PC-9 (cell line): Measurements from ENCODE around the gene ASTN2. TPM values are rescaled to one million over a fixed set of nuclear protein-coding genes. Genes with fewer than 3 reads are reported as not detected.

ENCODE experiments used
- BruUV-seq: library from RNA; stranded (reverse); fragments of 400-500 nt; replicated peaks from 2 replicates; lab custom pipeline; 2021; lab: Mats Ljungman, UMichigan
- CTCF ChIA-PET: fragments of 300-600 bp; sonication (Branson Sonifier 250); formaldehyde crosslinking; loops from one replicate; lab custom pipeline; 2022; ENCODE audit warnings: antibody characterized with exemption; lab: Charles Lee
- POLR2A ChIA-PET: fragments of 300-600 bp; sonication (Branson Sonifier 250); formaldehyde crosslinking; loops from one replicate; lab custom pipeline; 2022; ENCODE audit warnings: antibody characterized with exemption; ENCODE audit not compliant: unreplicated experiment; lab: Charles Lee
- DNase-seq, 2 experiments: peaks; one replicate each; pipeline versions ENCODE4 v3.0.0 to v3.0.0-alpha.2; 2015 to 2022; ENCODE audit warnings: mixed read lengths in 1 of 2
- H2AFZ ChIP-seq: fragments of 200-600 bp; sonication (generic); 2 replicates; pipeline ENCODE4 v1.8.1; 2017; ENCODE audit warnings: antibody characterized with exemption
- H3F3A ChIP-seq: fragments of 200-600 bp; sonication (generic); 2 replicates; pipeline ENCODE4 v1.8.1; 2017; ENCODE audit warnings: antibody characterized with exemption, mild to moderate bottlenecking, low read depth; ENCODE audit not compliant: insufficient read depth
- H3K27ac ChIP-seq: fragments of 200-600 bp; sonication (generic); 2 replicates; pipeline ENCODE4 v1.6.1; 2016; ENCODE audit warnings: mixed run types
- H3K27me3 ChIP-seq: fragments of 200-600 bp; sonication (generic); 2 replicates; pipeline ENCODE4 v1.6.1; 2016; ENCODE audit warnings: low read depth, mixed run types; ENCODE audit not compliant: insufficient read depth
- H3K36me3 ChIP-seq: fragments of 200-600 bp; sonication (generic); 2 replicates; pipeline ENCODE4 v1.6.1; 2016; ENCODE audit warnings: low read depth, mixed run types
- H3K4me1 ChIP-seq: fragments of 200-600 bp; sonication (generic); replicated peaks from 2 replicates; pipeline ENCODE4 v1.6.1; 2016; ENCODE audit warnings: mixed run types; ENCODE audit not compliant: insufficient read depth
- H3K4me2 ChIP-seq: fragments of 200-600 bp; sonication (generic); 2 replicates; pipeline ENCODE4 v1.6.1; 2017; ENCODE audit warnings: mixed run types
- H3K4me3 ChIP-seq: fragments of 200-600 bp; sonication (generic); 2 replicates; pipeline ENCODE4 v1.6.1; 2016; ENCODE audit warnings: mixed run types
- H3K79me2 ChIP-seq: fragments of 200-600 bp; sonication (generic); 2 replicates; pipeline ENCODE4 v1.6.1; 2017; ENCODE audit warnings: low read depth, mixed run types
- H3K9me2 ChIP-seq: fragments of 200-600 bp; sonication (generic); 2 replicates; pipeline ENCODE4 v1.8.1; 2017; ENCODE audit warnings: mild to moderate bottlenecking; ENCODE audit not compliant: insufficient read depth
- H3K9me3 ChIP-seq: fragments of 200-600 bp; sonication (generic); 2 replicates; pipeline ENCODE4 v1.8.1; 2016; ENCODE audit warnings: low read depth; ENCODE audit not compliant: insufficient read depth
- H4K20me1 ChIP-seq: fragments of 200-600 bp; sonication (generic); 2 replicates; pipeline ENCODE4 v1.8.1; 2017; ENCODE audit not compliant: insufficient read depth
- CTCF ChIP-seq: fragments of 200-600 bp; sonication (generic); conservative IDR thresholded peaks from 2 replicates; pipeline ENCODE4 v1.6.1; 2017; ENCODE audit warnings: mixed run types, antibody characterized with exemption, mild to moderate bottlenecking, moderate library complexity
- EZH2 ChIP-seq: fragments of 200-600 bp; sonication (generic); IDR thresholded peaks from 2 replicates; pipeline ENCODE4 v1.8.0; 2017; ENCODE audit warnings: antibody characterized with exemption, low read depth
- intact Hi-C: fragments of 100-400 bp; cut with micrococcal nuclease; formaldehyde crosslinking; loops from one replicate; pipeline ENCODE4 v1.10.0; 2022; ENCODE audit not compliant: unreplicated experiment
- total RNA-seq: library from RNA; stranded (reverse); gene quantifications from 2 replicates; pipeline ENCODE4 v1.2.3, GENCODE V29; 2021

The ASTN2 gene
- total RNA-seq, 1 experiment from 2014 or later: 6.2 TPM

DNA sequence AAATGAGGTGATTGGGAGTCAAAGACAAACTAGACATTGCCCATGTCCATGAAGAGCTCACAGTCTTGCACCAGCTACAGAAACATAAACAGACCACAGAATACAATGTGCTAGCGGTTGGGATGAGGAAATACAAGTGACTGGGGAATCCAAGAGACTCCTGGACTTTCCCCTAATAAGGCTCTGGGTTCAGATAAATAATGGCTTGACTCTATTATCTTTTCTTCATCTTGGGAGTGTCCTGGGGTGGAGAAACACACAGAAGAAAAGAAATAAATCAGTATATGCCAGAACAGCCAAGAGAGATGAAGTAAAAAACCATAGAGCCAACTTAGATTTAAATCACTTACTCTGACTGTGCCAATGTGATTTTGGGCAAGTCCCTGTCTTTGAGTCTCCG is 1033.5 kb downstream of the ASTN2 start:
- ChIA-PET POLR2A (no interaction called here), CTCF (no interaction called here)
- H3K4me2 ChIP-seq: no peak overlapping the region
- no peaks in the 10 kb centered on the region for H3K79me2 ChIP-seq
- no peaks in the 10 kb centered on the region for H3K9me2 ChIP-seq
- H2AFZ ChIP-seq: no peak overlapping the region
- H3K9me3 ChIP-seq: no peaks in the 10 kb centered on the region
- DNase-seq: no peak
- peaks cover 4% of the 10 kb centered on the region; the same call in 1 of the 2 replicates for H3F3A ChIP-seq
- no peak for TF ChIP-seq CTCF
- TF ChIP-seq EZH2: no peak
- no peaks in the 10 kb centered on the region for H3K36me3 ChIP-seq
- H3K4me1 ChIP-seq: peaks cover 17% of the 10 kb centered on the region
- no peaks in the 10 kb centered on the region for H3K27me3 ChIP-seq
- no TSS peak for BruUV-seq
- no peak overlapping the region for H3K4me3 ChIP-seq
- intact Hi-C loops: no loop called here
- no peak overlapping the region for H3K27ac ChIP-seq
- no peaks in the 10 kb centered on the region for H4K20me1 ChIP-seq

GRCh38 chr9:116380496-116380995 is 1034.3 kb downstream of the ASTN2 start:
- Histone ChIP-seq H3K9me3 (no peaks in the 10 kb centered on the region), H3K79me2 (no peaks in the 10 kb centered on the region), H3K4me2 (no peak overlapping the region), H3K4me3 (no peak overlapping the region), H3K9me2 (no peaks in the 10 kb centered on the region), H2AFZ (no peak overlapping the region), H3K27me3 (no peaks in the 10 kb centered on the region), H3F3A (peaks cover 4% of the 10 kb centered on the region; the same call in 1 of the 2 replicates), H3K4me1 (peaks cover 17% of the 10 kb centered on the region), H3K36me3 (no peaks in the 10 kb centered on the region), H3K27ac (no peak overlapping the region), H4K20me1 (no peaks in the 10 kb centered on the region)
- CTCF ChIA-PET: no interaction called here
- DNase-seq: no peak
- intact Hi-C loops: no loop called here
- BruUV-seq: no TSS peak
- TF ChIP-seq EZH2 (no peak), CTCF (no peak)
- POLR2A ChIA-PET: no interaction called here

DNA sequence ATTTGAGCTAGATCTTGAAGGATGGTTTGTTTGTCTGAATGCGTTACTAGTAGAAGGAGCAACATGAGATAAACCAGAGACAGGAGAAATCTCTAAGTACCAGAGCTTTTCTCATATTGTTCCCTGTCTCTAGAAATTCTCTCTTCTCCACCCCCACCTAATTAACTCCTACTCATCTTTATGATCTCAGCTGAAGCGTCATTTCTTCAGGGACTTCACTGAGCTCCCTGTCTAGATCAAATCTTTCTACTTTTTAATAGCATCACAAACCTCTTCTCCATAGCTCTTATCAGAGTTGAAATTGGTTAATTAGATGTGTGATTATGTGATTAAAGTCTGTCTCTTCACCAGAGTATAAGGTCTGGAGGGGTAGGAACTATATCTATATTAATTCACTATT is 1035.0 kb downstream of the ASTN2 start:
- intact Hi-C loops: no loop called here
- POLR2A ChIA-PET: no interaction called here
- BruUV-seq: no TSS peak

More for the DNA sequence above, 1035.0 kb downstream of the ASTN2 start:
- no peaks in the 10 kb centered on the region for H3K27me3 ChIP-seq
- H2AFZ ChIP-seq: no peak overlapping the region
- H3K79me2 ChIP-seq: no peaks in the 10 kb centered on the region
- H3F3A ChIP-seq: peaks cover 4% of the 10 kb centered on the region; the same call in 1 of the 2 replicates
- no peak overlapping the region for H3K4me3 ChIP-seq
- no peaks in the 10 kb centered on the region for H3K36me3 ChIP-seq
- H3K4me2 ChIP-seq: no peak overlapping the region
- DNase-seq: no peak
- CTCF ChIA-PET: no interaction called here
- H4K20me1 ChIP-seq: no peaks in the 10 kb centered on the region
- no peaks in the 10 kb centered on the region for H3K9me3 ChIP-seq
- H3K4me1 ChIP-seq: peaks cover 17% of the 10 kb centered on the region
- no peak overlapping the region for H3K27ac ChIP-seq
- TF ChIP-seq CTCF: no peak
- TF ChIP-seq EZH2: no peak
- H3K9me2 ChIP-seq: no peaks in the 10 kb centered on the region
